BJ (cell line): ENCODE measurements around the gene PEAR1. TPM values are rescaled to one million over a fixed set of nuclear protein-coding genes. Genes with fewer than 3 reads are reported as not detected.

ENCODE experiments used
- CTCF ChIA-PET: fragments of 350-600 bp; formaldehyde crosslinking; extraction: SDS; loops from one replicate; lab custom pipeline; 2021; ENCODE audit warnings: antibody characterized with exemption, inconsistent platforms; lab: Yijun Ruan, JAX
- POLR2A ChIA-PET: fragments of 300-600 bp; sonication (Branson Sonifier 250); formaldehyde crosslinking; extraction: SDS; loops from one replicate; lab custom pipeline; 2021; ENCODE audit warnings: antibody characterized with exemption; lab: Charles Lee
- DNase-seq: peaks from one replicate; pipeline ENCODE4 v3.0.0-alpha.2; 2011; ENCODE audit warnings: low read depth
- H3K27me3 ChIP-seq: 2 replicates; pipeline ENCODE4 v1.6.0; 2011; ENCODE audit warnings: low read length; ENCODE audit not compliant: control insufficient read depth, insufficient read depth
- H3K36me3 ChIP-seq: 2 replicates; pipeline ENCODE4 v1.5.1; 2011; ENCODE audit warnings: low read length; ENCODE audit not compliant: control insufficient read depth, insufficient read depth
- H3K4me3 ChIP-seq: 2 replicates; pipeline ENCODE4 v1.5.1; 2011; ENCODE audit warnings: low read depth, mild to moderate bottlenecking, control low read depth, low read length
- CTCF ChIP-seq: IDR thresholded peaks from 2 replicates; pipeline ENCODE4 v1.5.1; 2011; ENCODE audit warnings: low read depth, mild to moderate bottlenecking, control low read depth, inconsistent platforms, low read length, moderate library complexity; ENCODE audit not compliant: insufficient read depth
- polyA plus RNA-seq: library from polyadenylated mRNA; depleted of rRNA; stranded (reverse); fragments of >200 nt; gene quantifications from 2 replicates; pipeline ENCODE4 v1.2.3, GENCODE V29; 2011

PEAR1 gene
- polyA plus RNA-seq, 1 experiment, result 50.4 TPM

DNA sequence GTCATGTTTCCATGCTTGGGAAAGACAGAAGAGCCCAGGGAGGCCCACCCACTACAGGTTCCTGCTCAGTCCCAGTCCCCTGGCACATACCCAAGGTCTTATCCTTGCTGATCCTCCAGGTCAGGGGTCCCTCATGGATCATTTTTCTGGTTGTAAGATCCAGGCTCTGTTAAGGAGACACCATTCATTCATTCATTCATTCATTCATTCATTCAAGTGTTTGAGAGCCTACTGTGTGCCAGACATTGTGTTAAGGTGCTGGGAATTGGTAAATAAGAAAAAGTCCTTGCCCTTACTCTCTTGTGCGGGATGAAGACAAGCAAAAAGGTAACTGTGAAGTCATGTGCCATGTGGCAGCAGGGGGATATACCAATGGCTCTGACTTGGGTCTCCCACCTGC lies 50.8 kb downstream of the PEAR1 start:
- H3K4me3 ChIP-seq, result no peak overlapping the region
- POLR2A ChIA-PET, result no interaction called here
- no peaks in the 10 kb centered on the region for H3K27me3 ChIP-seq
- no peak for TF ChIP-seq CTCF
- CTCF ChIA-PET, result no interaction called here
- H3K36me3 ChIP-seq, result peaks cover 45% of the 10 kb centered on the region
- DNase-seq, result no peak

GRCh38 chr1:156944848-156945247 lies 51.3 kb downstream of the PEAR1 start:
- ChIA-PET POLR2A (no interaction called here), CTCF (no interaction called here)

GRCh38 chr1:156945881-156946661 lies 52.6 kb downstream of the PEAR1 start:
- no peak for TF ChIP-seq CTCF
- Histone ChIP-seq H3K4me3 (no peak overlapping the region), H3K36me3 (peaks cover 40% of the 10 kb centered on the region), H3K27me3 (no peaks in the 10 kb centered on the region)
- POLR2A ChIA-PET, result no interaction called here
- no peak for DNase-seq
- CTCF ChIA-PET, result interaction anchor here (0.9 to 1.3 kb wide), 4 partner anchors 8 to 86 kb away, joined by 3 to 4 read pairs (median 4); no protein-coding TSS in a partner anchor

More at GRCh38 chr1:156944848-156945247, 51.3 kb downstream of the PEAR1 start:
- H3K4me3 ChIP-seq, result no peak overlapping the region
- peaks cover 43% of the 10 kb centered on the region for H3K36me3 ChIP-seq
- DNase-seq, result no peak
- H3K27me3 ChIP-seq, result no peaks in the 10 kb centered on the region
- TF ChIP-seq CTCF, result no peak

GRCh38 chr1:156947127-156947526 lies 53.6 kb downstream of the PEAR1 start:
- H3K27me3 ChIP-seq, result no peaks in the 10 kb centered on the region
- ChIA-PET POLR2A (no interaction called here), CTCF (interaction anchor here (0.9 to 1.3 kb wide), 5 partner anchors 10 to 87 kb away, joined by 3 to 4 read pairs (median 4); no protein-coding TSS in a partner anchor)

More at GRCh38 chr1:156947127-156947526, 53.6 kb downstream of the PEAR1 start:
- Histone ChIP-seq H3K36me3 (peaks cover 40% of the 10 kb centered on the region), H3K4me3 (no peak overlapping the region)
- DNase-seq, result no peak
- TF ChIP-seq CTCF, result no peak
